Kidney epithelial cell (primary cell): ENCODE results near the gene ATPAF2. TPM values are rescaled to one million over a fixed set of nuclear protein-coding genes. Genes with fewer than 3 reads are reported as not detected.

Source experiments
- DNase-seq: peaks from one replicate; pipeline ENCODE4 v3.0.0-alpha.2; 2010; ENCODE audit warnings: low read depth
- H3K27me3 ChIP-seq: 2 replicates; pipeline ENCODE4 v1.6.0; 2011; ENCODE audit warnings: low read length; ENCODE audit not compliant: control insufficient read depth, insufficient read depth
- H3K36me3 ChIP-seq: 2 replicates; pipeline ENCODE4 v1.5.1; 2011; ENCODE audit warnings: low read length; ENCODE audit not compliant: control insufficient read depth, insufficient read depth
- H3K4me3 ChIP-seq: 2 replicates; pipeline ENCODE4 v1.5.1; 2011; ENCODE audit warnings: low read depth, mild to moderate bottlenecking, control low read depth, low read length
- total RNA-seq: library from RNA; depleted of rRNA; stranded (reverse); fragments of >200 nt; gene quantifications from 2 replicates; pipeline ENCODE4 v1.2.3, GENCODE V29; 2015
- TF ChIP-seq, protein P1 (sequence below): IDR thresholded peaks from 2 replicates; pipeline ENCODE4 v1.5.1; 2011; ENCODE audit warnings: mild to moderate bottlenecking, moderate library complexity, low read length, control low read depth, inconsistent platforms; ENCODE audit not compliant: insufficient read depth, poor library complexity, severe bottlenecking

ATPAF2 gene
- total RNA-seq, 1 donor from 2014 or later, result 32.3 TPM

GRCh38 chr17:17979778-17980177, 59.2 kb downstream of the ATPAF2 start:
- Histone ChIP-seq H3K4me3 (no peak overlapping the region), H3K27me3 (no peaks in the 10 kb centered on the region), H3K36me3 (no peaks in the 10 kb centered on the region)
- DNase-seq, result no peak
- TF ChIP-seq, protein P1, sequence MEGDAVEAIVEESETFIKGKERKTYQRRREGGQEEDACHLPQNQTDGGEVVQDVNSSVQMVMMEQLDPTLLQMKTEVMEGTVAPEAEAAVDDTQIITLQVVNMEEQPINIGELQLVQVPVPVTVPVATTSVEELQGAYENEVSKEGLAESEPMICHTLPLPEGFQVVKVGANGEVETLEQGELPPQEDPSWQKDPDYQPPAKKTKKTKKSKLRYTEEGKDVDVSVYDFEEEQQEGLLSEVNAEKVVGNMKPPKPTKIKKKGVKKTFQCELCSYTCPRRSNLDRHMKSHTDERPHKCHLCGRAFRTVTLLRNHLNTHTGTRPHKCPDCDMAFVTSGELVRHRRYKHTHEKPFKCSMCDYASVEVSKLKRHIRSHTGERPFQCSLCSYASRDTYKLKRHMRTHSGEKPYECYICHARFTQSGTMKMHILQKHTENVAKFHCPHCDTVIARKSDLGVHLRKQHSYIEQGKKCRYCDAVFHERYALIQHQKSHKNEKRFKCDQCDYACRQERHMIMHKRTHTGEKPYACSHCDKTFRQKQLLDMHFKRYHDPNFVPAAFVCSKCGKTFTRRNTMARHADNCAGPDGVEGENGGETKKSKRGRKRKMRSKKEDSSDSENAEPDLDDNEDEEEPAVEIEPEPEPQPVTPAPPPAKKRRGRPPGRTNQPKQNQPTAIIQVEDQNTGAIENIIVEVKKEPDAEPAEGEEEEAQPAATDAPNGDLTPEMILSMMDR, result no peak

GRCh38 chr17:17978481-17979424, 60.2 kb downstream of the ATPAF2 start:
- Histone ChIP-seq H3K4me3 (no peak overlapping the region), H3K27me3 (no peaks in the 10 kb centered on the region), H3K36me3 (no peaks in the 10 kb centered on the region)
- TF ChIP-seq, protein P1, result no peak
- no peak for DNase-seq

- H3K4me3 ChIP-seq, result no peak overlapping the region
- DNase-seq, result no peak
These were observed 61.9 kb downstream of the ATPAF2 start for GRCh38 chr17:17976931-17977570.

GRCh38 chr17:17975436-17975835, 63.5 kb downstream of the ATPAF2 start:
- DNase-seq, result no peak
- Histone ChIP-seq H3K4me3 (no peak overlapping the region), H3K27me3 (no peaks in the 10 kb centered on the region), H3K36me3 (no peaks in the 10 kb centered on the region)
- TF ChIP-seq, protein P1, result no peak

More at GRCh38 chr17:17976931-17977570, 61.9 kb downstream of the ATPAF2 start:
- H3K27me3 ChIP-seq, result no peaks in the 10 kb centered on the region
- TF ChIP-seq, protein P1, result no peak
- H3K36me3 ChIP-seq, result no peaks in the 10 kb centered on the region

DNA sequence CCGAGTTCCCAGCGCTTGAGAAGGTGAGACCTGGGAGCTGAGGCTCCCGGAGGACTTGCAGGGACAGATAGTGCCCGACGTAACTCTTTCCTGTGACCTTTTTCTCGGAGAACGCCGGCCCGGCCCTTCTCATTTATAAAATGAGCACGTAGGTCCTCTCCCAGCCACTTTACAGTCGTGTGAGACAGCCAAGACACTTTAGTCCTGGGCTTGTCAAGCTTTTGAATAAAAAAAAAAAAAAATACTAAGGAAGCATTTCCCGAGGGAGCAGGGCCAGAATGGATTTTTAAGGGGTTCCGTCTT, 66.1 kb downstream of the ATPAF2 start:
- TF ChIP-seq, protein P1, result no peak
- Histone ChIP-seq H3K27me3 (no peaks in the 10 kb centered on the region), H3K4me3 (peak overlapping the region; percentile 77), H3K36me3 (no peaks in the 10 kb centered on the region)
- DNase-seq, result no peak
